GM23338 (cell line): ENCODE data around the gene LAMB3. TPM values are rescaled to one million over a fixed set of nuclear protein-coding genes. Genes with fewer than 3 reads are reported as not detected.

Source experiments
- ATAC-seq: fragments of 200-7000 bp; cut with Tn5 transposase; 3 replicates; pipeline ENCODE4 v1.9.1; 2020
- DNase-seq: peaks from one replicate; pipeline ENCODE4 v3.0.0-alpha.2; 2015; ENCODE audit warnings: low spot score
- H2AFZ ChIP-seq: fragments of 200-600 bp; sonication (generic); 2 replicates; pipeline ENCODE4 v1.8.0; 2016; ENCODE audit warnings: antibody characterized with exemption, mild to moderate bottlenecking, moderate library complexity
- H3F3A ChIP-seq: fragments of 200-600 bp; sonication (generic); replicated peaks from 2 replicates; pipeline ENCODE4 v1.8.0; 2017; ENCODE audit warnings: antibody characterized with exemption, mixed run types, low read depth
- H3K27ac ChIP-seq: fragments of 200-600 bp; sonication (generic); 2 replicates; pipeline ENCODE4 v1.6.1; 2016; ENCODE audit warnings: low read depth
- H3K27me3 ChIP-seq: fragments of 200-600 bp; sonication (generic); 2 replicates; pipeline ENCODE4 v1.8.0; 2016; ENCODE audit warnings: mild to moderate bottlenecking, mixed run types, moderate library complexity; ENCODE audit not compliant: insufficient read depth
- H3K36me3 ChIP-seq: fragments of 200-600 bp; sonication (generic); 2 replicates; pipeline ENCODE4 v1.8.0; 2016; ENCODE audit warnings: mild to moderate bottlenecking; ENCODE audit not compliant: insufficient read depth
- H3K4me1 ChIP-seq: fragments of 200-600 bp; sonication (generic); 2 replicates; pipeline ENCODE4 v1.8.0; 2016; ENCODE audit warnings: mild to moderate bottlenecking, moderate library complexity; ENCODE audit not compliant: insufficient read depth
- H3K4me2 ChIP-seq: fragments of 200-600 bp; sonication (generic); 2 replicates; pipeline ENCODE4 v1.7.1; 2017; ENCODE audit warnings: mixed run types
- H3K4me3 ChIP-seq: fragments of 200-600 bp; sonication (generic); 2 replicates; pipeline ENCODE4 v1.6.1; 2016; ENCODE audit warnings: mixed run types
- H3K79me2 ChIP-seq: fragments of 200-600 bp; sonication (generic); replicated peaks from 2 replicates; pipeline ENCODE4 v1.8.0; 2017; ENCODE audit warnings: mild to moderate bottlenecking; ENCODE audit not compliant: insufficient read depth
- H3K9me2 ChIP-seq: fragments of 200-600 bp; sonication (generic); 2 replicates; pipeline ENCODE4 v1.8.0; 2017; ENCODE audit not compliant: insufficient read depth
- H4K20me1 ChIP-seq: fragments of 200-600 bp; sonication (generic); replicated peaks from 2 replicates; pipeline ENCODE4 v1.8.0; 2017; ENCODE audit warnings: mild to moderate bottlenecking; ENCODE audit not compliant: insufficient read depth
- H3K27ac Mint-ChIP-seq: 2 replicates; pipeline ENCODE4 v1.8.0; 2020; ENCODE audit warnings: inconsistent platforms, mild to moderate bottlenecking, moderate library complexity, mixed read lengths
- H3K27me3 Mint-ChIP-seq: 3 replicates; pipeline ENCODE4 v1.8.0; 2022; ENCODE audit warnings: low read depth, mild to moderate bottlenecking, moderate library complexity, mixed read lengths, inconsistent platforms; ENCODE audit not compliant: insufficient read depth, poor library complexity
- H3K36me3 Mint-ChIP-seq: 3 replicates; pipeline ENCODE4 v1.8.0; 2021; ENCODE audit warnings: low read depth, mild to moderate bottlenecking, inconsistent platforms, moderate library complexity, mixed read lengths
- H3K4me1 Mint-ChIP-seq: 3 replicates; pipeline ENCODE4 v1.8.0; 2020; ENCODE audit warnings: mild to moderate bottlenecking, inconsistent platforms, mixed read lengths
- H3K4me3 Mint-ChIP-seq: 3 replicates; pipeline ENCODE4 v1.8.0; 2021; ENCODE audit warnings: moderate library complexity, mild to moderate bottlenecking, inconsistent platforms, mixed read lengths
- H3K9me3 Mint-ChIP-seq: 3 replicates; pipeline ENCODE4 v1.8.0; 2020; ENCODE audit warnings: moderate library complexity, mild to moderate bottlenecking, inconsistent platforms, mixed read lengths
- CREB1 ChIP-seq: fragments of 250-450 bp; sonication (Bioruptor Pico); IDR thresholded peaks from 2 replicates; pipeline ENCODE4 v1.5.0; 2020; ENCODE audit warnings: low read depth, mild to moderate bottlenecking, moderate library complexity
- EZH2 ChIP-seq: fragments of 200-600 bp; sonication (generic); IDR thresholded peaks from one replicate; pipeline ENCODE4 v1.8.0; 2017; ENCODE audit warnings: antibody characterized with exemption, mild to moderate bottlenecking, low read depth; ENCODE audit not compliant: unreplicated experiment
- EZH2phosphoT487 ChIP-seq: fragments of 200-600 bp; sonication (generic); IDR thresholded peaks from one replicate; pipeline ENCODE4 v1.8.1; 2018; ENCODE audit warnings: antibody characterized with exemption; ENCODE audit not compliant: unreplicated experiment
- JUNB ChIP-seq: IDR thresholded peaks from one replicate; pipeline ENCODE4 v1.6.1; 2016; ENCODE audit warnings: antibody characterized with exemption; ENCODE audit not compliant: unreplicated experiment
- NANOG ChIP-seq: IDR thresholded peaks from 2 replicates; pipeline ENCODE4 v1.6.1; 2016; ENCODE audit warnings: antibody characterized with exemption, borderline replicate concordance
- POLR2AphosphoS5 ChIP-seq: IDR thresholded peaks from 2 replicates; pipeline ENCODE4 v1.6.1; 2016; ENCODE audit warnings: antibody characterized with exemption, low read depth
- STAT1 ChIP-seq: IDR thresholded peaks from one replicate; pipeline ENCODE4 v1.6.1; 2016; ENCODE audit warnings: antibody characterized with exemption; ENCODE audit not compliant: unreplicated experiment
- ZNF114 ChIP-seq: fragments of 250-450 bp; sonication (Bioruptor Pico); IDR thresholded peaks from 2 replicates; pipeline ENCODE4 v1.5.0; 2020; ENCODE audit warnings: mild to moderate bottlenecking, moderate library complexity
- ZNF331 ChIP-seq: fragments of 250-450 bp; sonication (Bioruptor Pico); IDR thresholded peaks from 2 replicates; pipeline ENCODE4 v1.5.0; 2020; ENCODE audit warnings: low read depth, mild to moderate bottlenecking, moderate library complexity
- polyA plus RNA-seq: library from polyadenylated mRNA; unstranded; fragments of >200 nt; fragmentation: Nextera tagmentation; extraction: Ambion mirVana; gene quantifications from 2 replicates; pipeline ENCODE4 v1.2.1, GENCODE V29; 2016
- total RNA-seq: library from RNA; depleted of rRNA; stranded (reverse); fragments of >200 nt; shearing (Covaris generic); gene quantifications from 2 replicates; pipeline ENCODE4 v1.2.3, GENCODE V29; 2014
- TF ChIP-seq, protein P1 (sequence below), 2 experiments: fragments of 200-600 bp in 1 of 2; sonication (generic) in 1 of 2; conservative IDR thresholded peaks; 2 replicates each; pipeline versions ENCODE4 v1.5.1 to v1.6.1; 2016 to 2017; ENCODE audit warnings: antibody characterized with exemption in 2 of 2, low read depth in 2 of 2, mild to moderate bottlenecking in 2 of 2, moderate library complexity in 1 of 2
- TF ChIP-seq, protein P2 (sequence below): IDR thresholded peaks from 2 replicates; pipeline ENCODE4 v1.6.1; 2016; ENCODE audit warnings: antibody characterized with exemption
- TF ChIP-seq, protein P3 (sequence below): IDR thresholded peaks from one replicate; pipeline ENCODE4 v1.6.1; 2018; ENCODE audit warnings: antibody characterized with exemption; ENCODE audit not compliant: unreplicated experiment
- TF ChIP-seq, protein P4 (sequence below): fragments of 250-450 bp; sonication (Bioruptor Pico); IDR thresholded peaks from 2 replicates; pipeline ENCODE4 v1.5.0; 2020; ENCODE audit warnings: mild to moderate bottlenecking, moderate library complexity

The LAMB3 gene
- total and polyA plus RNA-seq, 2 experiments from 2014 or later, result 0.05 to 0.52 TPM

DNA sequence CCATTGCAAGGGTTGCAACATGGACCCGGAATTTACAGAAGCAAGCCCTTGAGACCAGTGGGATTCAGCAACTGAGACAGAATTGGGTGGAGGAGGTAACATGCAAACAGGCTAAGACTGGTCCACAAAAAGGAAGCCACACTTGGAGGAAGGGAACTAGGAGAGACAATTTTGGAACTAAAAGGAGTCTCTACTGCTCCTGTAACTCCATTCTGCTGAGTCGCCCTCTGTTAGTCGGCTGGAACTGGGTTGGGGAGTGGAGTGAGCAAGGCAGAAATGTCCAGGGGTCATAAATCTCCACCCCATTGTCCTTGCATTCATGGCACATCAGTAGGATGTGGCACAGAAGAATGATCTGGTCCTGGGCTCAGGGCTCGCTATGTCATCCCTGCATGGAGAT lies 5.1 kb downstream of the LAMB3 start:
- H3K27me3 Mint-ChIP-seq, result peaks cover 6% of the 10 kb centered on the region
- DNase-seq (no peak), ATAC-seq (no peak)
- Histone ChIP-seq H3K4me1 (no peaks in the 10 kb centered on the region), H3F3A (no peaks in the 10 kb centered on the region), H3K79me2 (no peaks in the 10 kb centered on the region), H3K27me3 (no peaks in the 10 kb centered on the region), H3K4me2 (no peak overlapping the region), H3K27ac (no peak overlapping the region), H3K9me2 (no peaks in the 10 kb centered on the region), H4K20me1 (no peaks in the 10 kb centered on the region), H3K4me3 (no peak overlapping the region), H2AFZ (no peak overlapping the region; the same call in 1 of the 2 replicates), H3K36me3 (no peaks in the 10 kb centered on the region)
- H3K27ac Mint-ChIP-seq, result no peak overlapping the region
- TF ChIP-seq CREB1 (CRISPR knock-in tag), result no peak
- TF ChIP-seq, protein P1, sequence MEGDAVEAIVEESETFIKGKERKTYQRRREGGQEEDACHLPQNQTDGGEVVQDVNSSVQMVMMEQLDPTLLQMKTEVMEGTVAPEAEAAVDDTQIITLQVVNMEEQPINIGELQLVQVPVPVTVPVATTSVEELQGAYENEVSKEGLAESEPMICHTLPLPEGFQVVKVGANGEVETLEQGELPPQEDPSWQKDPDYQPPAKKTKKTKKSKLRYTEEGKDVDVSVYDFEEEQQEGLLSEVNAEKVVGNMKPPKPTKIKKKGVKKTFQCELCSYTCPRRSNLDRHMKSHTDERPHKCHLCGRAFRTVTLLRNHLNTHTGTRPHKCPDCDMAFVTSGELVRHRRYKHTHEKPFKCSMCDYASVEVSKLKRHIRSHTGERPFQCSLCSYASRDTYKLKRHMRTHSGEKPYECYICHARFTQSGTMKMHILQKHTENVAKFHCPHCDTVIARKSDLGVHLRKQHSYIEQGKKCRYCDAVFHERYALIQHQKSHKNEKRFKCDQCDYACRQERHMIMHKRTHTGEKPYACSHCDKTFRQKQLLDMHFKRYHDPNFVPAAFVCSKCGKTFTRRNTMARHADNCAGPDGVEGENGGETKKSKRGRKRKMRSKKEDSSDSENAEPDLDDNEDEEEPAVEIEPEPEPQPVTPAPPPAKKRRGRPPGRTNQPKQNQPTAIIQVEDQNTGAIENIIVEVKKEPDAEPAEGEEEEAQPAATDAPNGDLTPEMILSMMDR (conservative IDR thresholded peaks at IDR 0.05; ENCODE audit: low read depth in 2 of 2), result no peak
- no peak for TF ChIP-seq EZH2
- no peak for TF ChIP-seq ZNF114 (CRISPR knock-in tag)
- TF ChIP-seq ZNF331 (CRISPR knock-in tag), result no peak
- TF ChIP-seq, protein P2, sequence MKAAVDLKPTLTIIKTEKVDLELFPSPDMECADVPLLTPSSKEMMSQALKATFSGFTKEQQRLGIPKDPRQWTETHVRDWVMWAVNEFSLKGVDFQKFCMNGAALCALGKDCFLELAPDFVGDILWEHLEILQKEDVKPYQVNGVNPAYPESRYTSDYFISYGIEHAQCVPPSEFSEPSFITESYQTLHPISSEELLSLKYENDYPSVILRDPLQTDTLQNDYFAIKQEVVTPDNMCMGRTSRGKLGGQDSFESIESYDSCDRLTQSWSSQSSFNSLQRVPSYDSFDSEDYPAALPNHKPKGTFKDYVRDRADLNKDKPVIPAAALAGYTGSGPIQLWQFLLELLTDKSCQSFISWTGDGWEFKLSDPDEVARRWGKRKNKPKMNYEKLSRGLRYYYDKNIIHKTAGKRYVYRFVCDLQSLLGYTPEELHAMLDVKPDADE, result no peak
- no peak for TF ChIP-seq NANOG
- TF ChIP-seq EZH2phosphoT487, result no peak
- TF ChIP-seq, protein P3, sequence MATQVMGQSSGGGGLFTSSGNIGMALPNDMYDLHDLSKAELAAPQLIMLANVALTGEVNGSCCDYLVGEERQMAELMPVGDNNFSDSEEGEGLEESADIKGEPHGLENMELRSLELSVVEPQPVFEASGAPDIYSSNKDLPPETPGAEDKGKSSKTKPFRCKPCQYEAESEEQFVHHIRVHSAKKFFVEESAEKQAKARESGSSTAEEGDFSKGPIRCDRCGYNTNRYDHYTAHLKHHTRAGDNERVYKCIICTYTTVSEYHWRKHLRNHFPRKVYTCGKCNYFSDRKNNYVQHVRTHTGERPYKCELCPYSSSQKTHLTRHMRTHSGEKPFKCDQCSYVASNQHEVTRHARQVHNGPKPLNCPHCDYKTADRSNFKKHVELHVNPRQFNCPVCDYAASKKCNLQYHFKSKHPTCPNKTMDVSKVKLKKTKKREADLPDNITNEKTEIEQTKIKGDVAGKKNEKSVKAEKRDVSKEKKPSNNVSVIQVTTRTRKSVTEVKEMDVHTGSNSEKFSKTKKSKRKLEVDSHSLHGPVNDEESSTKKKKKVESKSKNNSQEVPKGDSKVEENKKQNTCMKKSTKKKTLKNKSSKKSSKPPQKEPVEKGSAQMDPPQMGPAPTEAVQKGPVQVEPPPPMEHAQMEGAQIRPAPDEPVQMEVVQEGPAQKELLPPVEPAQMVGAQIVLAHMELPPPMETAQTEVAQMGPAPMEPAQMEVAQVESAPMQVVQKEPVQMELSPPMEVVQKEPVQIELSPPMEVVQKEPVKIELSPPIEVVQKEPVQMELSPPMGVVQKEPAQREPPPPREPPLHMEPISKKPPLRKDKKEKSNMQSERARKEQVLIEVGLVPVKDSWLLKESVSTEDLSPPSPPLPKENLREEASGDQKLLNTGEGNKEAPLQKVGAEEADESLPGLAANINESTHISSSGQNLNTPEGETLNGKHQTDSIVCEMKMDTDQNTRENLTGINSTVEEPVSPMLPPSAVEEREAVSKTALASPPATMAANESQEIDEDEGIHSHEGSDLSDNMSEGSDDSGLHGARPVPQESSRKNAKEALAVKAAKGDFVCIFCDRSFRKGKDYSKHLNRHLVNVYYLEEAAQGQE, result no peak
- TF ChIP-seq, protein P4, sequence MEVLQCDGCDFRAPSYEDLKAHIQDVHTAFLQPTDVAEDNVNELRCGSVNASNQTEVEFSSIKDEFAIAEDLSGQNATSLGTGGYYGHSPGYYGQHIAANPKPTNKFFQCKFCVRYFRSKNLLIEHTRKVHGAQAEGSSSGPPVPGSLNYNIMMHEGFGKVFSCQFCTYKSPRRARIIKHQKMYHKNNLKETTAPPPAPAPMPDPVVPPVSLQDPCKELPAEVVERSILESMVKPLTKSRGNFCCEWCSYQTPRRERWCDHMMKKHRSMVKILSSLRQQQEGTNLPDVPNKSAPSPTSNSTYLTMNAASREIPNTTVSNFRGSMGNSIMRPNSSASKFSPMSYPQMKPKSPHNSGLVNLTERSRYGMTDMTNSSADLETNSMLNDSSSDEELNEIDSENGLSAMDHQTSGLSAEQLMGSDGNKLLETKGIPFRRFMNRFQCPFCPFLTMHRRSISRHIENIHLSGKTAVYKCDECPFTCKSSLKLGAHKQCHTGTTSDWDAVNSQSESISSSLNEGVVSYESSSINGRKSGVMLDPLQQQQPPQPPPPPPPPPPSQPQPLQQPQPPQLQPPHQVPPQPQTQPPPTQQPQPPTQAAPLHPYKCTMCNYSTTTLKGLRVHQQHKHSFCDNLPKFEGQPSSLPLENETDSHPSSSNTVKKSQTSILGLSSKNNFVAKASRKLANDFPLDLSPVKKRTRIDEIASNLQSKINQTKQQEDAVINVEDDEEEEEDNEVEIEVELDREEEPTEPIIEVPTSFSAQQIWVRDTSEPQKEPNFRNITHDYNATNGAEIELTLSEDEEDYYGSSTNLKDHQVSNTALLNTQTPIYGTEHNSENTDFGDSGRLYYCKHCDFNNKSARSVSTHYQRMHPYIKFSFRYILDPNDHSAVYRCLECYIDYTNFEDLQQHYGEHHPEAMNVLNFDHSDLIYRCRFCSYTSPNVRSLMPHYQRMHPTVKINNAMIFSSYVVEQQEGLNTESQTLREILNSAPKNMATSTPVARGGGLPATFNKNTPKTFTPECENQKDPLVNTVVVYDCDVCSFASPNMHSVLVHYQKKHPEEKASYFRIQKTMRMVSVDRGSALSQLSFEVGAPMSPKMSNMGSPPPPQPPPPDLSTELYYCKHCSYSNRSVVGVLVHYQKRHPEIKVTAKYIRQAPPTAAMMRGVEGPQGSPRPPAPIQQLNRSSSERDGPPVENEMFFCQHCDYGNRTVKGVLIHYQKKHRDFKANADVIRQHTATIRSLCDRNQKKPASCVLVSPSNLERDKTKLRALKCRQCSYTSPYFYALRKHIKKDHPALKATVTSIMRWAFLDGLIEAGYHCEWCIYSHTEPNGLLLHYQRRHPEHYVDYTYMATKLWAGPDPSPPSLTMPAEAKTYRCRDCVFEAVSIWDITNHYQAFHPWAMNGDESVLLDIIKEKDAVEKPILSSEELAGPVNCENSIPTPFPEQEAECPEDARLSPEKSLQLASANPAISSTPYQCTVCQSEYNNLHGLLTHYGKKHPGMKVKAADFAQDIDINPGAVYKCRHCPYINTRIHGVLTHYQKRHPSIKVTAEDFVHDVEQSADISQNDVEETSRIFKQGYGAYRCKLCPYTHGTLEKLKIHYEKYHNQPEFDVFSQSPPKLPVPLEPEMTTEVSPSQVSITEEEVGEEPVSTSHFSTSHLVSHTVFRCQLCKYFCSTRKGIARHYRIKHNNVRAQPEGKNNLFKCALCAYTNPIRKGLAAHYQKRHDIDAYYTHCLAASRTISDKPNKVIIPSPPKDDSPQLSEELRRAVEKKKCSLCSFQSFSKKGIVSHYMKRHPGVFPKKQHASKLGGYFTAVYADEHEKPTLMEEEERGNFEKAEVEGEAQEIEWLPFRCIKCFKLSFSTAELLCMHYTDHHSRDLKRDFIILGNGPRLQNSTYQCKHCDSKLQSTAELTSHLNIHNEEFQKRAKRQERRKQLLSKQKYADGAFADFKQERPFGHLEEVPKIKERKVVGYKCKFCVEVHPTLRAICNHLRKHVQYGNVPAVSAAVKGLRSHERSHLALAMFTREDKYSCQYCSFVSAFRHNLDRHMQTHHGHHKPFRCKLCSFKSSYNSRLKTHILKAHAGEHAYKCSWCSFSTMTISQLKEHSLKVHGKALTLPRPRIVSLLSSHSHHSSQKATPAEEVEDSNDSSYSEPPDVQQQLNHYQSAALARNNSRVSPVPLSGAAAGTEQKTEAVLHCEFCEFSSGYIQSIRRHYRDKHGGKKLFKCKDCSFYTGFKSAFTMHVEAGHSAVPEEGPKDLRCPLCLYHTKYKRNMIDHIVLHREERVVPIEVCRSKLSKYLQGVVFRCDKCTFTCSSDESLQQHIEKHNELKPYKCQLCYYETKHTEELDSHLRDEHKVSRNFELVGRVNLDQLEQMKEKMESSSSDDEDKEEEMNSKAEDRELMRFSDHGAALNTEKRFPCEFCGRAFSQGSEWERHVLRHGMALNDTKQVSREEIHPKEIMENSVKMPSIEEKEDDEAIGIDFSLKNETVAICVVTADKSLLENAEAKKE, result no peak
- TF ChIP-seq JUNB, result no peak
- no peak for TF ChIP-seq POLR2AphosphoS5
- no peak for TF ChIP-seq STAT1
- H3K9me3 Mint-ChIP-seq, result no peaks in the 10 kb centered on the region; the same call in 2 of the 3 replicates
- peaks cover 9% of the 10 kb centered on the region for H3K4me1 Mint-ChIP-seq
- H3K36me3 Mint-ChIP-seq, result no peaks in the 10 kb centered on the region
- no peak overlapping the region for H3K4me3 Mint-ChIP-seq
